OCI-LY1 (cell line): ENCODE data around the gene TRIM67.
A peak's percentile ranks its signal among the peaks of the same experiment; 100 is the strongest.

Experiments
- H2AFZ ChIP-seq: fragments of 200-600 bp; sonication (generic), shearing (Covaris generic); 2 replicates; pipeline ENCODE4 v1.6.0; 2014; ENCODE audit warnings: antibody characterized with exemption, mild to moderate bottlenecking, low read length
- H3F3A ChIP-seq: fragments of 200-600 bp; sonication (generic), shearing (Covaris generic); 2 replicates; pipeline ENCODE4 v1.6.0; 2014; ENCODE audit warnings: mild to moderate bottlenecking, antibody characterized with exemption, low read length, moderate library complexity; ENCODE audit not compliant: insufficient read depth
- H3K27ac ChIP-seq: fragments of 200-600 bp; sonication (generic); 2 replicates; pipeline ENCODE4 v1.5.1; 2014; ENCODE audit warnings: low read length, mixed run types, mild to moderate bottlenecking, low read depth; ENCODE audit not compliant: poor library complexity, severe bottlenecking
- H3K27me3 ChIP-seq: fragments of 200-600 bp; sonication (generic); 2 replicates; pipeline ENCODE4 v1.6.0; 2014; ENCODE audit warnings: antibody characterized with exemption, mild to moderate bottlenecking, low read length, moderate library complexity; ENCODE audit not compliant: insufficient read depth
- H3K36me3 ChIP-seq: fragments of 200-600 bp; sonication (generic); 2 replicates; pipeline ENCODE4 v1.6.1; 2014; ENCODE audit warnings: mild to moderate bottlenecking, antibody characterized with exemption, low read length, moderate library complexity, mixed read lengths; ENCODE audit not compliant: insufficient read depth
- H3K4me1 ChIP-seq: fragments of 200-600 bp; sonication (generic); 2 replicates; pipeline ENCODE4 v1.5.1; 2014; ENCODE audit warnings: mild to moderate bottlenecking, low read length, moderate library complexity; ENCODE audit not compliant: insufficient read depth, severe bottlenecking
- H3K4me2 ChIP-seq: fragments of 200-600 bp; sonication (generic), shearing (Covaris generic); 2 replicates; pipeline ENCODE4 v1.6.1; 2014; ENCODE audit warnings: low read length
- H3K4me3 ChIP-seq: fragments of 200-600 bp; sonication (generic); 2 replicates; pipeline ENCODE4 v1.5.1; 2014; ENCODE audit warnings: low read length, low read depth, mild to moderate bottlenecking, mixed read lengths; ENCODE audit not compliant: poor library complexity, severe bottlenecking
- H3K79me2 ChIP-seq: fragments of 200-600 bp; shearing (Covaris generic); 2 replicates; pipeline ENCODE4 v1.6.1; 2016; ENCODE audit warnings: mixed run types, low read length, mixed read lengths; ENCODE audit not compliant: insufficient read depth
- H3K9ac ChIP-seq: fragments of 200-600 bp; sonication (generic), shearing (Covaris generic); 2 replicates; pipeline ENCODE4 v1.6.1; 2014; ENCODE audit warnings: mild to moderate bottlenecking, low read length, mixed read lengths
- H3K9me2 ChIP-seq: fragments of 200-600 bp; sonication (generic), shearing (Covaris generic); 2 replicates; pipeline ENCODE4 v1.6.1; 2014; ENCODE audit warnings: low read depth, mild to moderate bottlenecking, low read length, mixed read lengths
- H3K9me3 ChIP-seq: fragments of 200-600 bp; shearing (Covaris generic); 2 replicates; pipeline ENCODE4 v1.6.1; 2014; ENCODE audit warnings: low read length, mixed read lengths
- H4K20me1 ChIP-seq: fragments of 200-600 bp; sonication (generic), shearing (Covaris generic); 2 replicates; pipeline ENCODE4 v1.6.0; 2016; ENCODE audit warnings: mild to moderate bottlenecking, low read length; ENCODE audit not compliant: insufficient read depth
- EZH2 ChIP-seq: fragments of 200-600 bp; sonication (generic), shearing (Covaris generic); IDR thresholded peaks from 2 replicates; pipeline ENCODE4 v1.8.0; 2017; ENCODE audit warnings: borderline replicate concordance, mixed run types, mild to moderate bottlenecking, antibody characterized with exemption, low read length, moderate library complexity, mixed read lengths
- TF ChIP-seq, protein P1 (sequence below): fragments of 200-600 bp; sonication (generic), shearing (Covaris generic); IDR thresholded peaks from 2 replicates; pipeline ENCODE4 v1.5.1; 2017; ENCODE audit warnings: mild to moderate bottlenecking, antibody characterized with exemption, low read length, moderate library complexity, mixed read lengths

Gene TRIM67

DNA sequence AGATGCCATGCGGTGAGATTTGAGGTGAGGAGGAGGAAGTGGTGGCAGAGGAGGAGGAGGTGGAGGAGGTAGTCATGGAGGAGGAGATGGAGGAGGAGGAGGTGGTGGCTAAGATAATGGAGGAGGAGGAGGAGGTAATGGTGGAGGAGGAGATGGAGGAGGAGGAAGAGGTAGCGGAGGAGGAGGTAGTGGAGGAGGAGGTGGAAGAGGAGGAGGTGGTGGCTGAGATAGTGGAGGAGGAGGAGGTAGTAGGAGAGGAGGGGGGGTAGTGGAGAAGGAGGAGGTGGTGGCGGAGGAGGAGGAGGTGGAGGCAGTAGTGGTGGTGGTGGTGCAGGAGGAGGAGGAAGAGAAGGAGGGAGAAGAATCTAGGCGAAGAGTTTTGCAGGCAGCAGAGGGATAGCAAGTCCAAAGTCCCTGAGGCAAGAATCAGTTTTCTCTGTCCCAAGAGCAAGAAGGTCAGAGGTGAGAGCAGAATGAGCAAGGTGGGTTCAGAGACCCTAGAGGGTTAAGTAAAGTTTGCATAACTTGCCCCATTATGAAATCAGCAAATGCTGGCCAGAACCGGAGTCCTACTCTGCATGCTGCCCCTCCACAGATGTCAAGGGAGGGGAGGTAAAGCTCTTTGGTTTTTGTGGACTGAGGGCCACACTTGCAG, 40.2 kb downstream of the TRIM67 start:
- no peaks in the 10 kb centered on the region for H3K79me2 ChIP-seq
- no peak overlapping the region for H3K4me3 ChIP-seq
- no peak overlapping the region for H3K9ac ChIP-seq
- H3K9me3 ChIP-seq = no peaks in the 10 kb centered on the region
- H3K9me2 ChIP-seq = no peaks in the 10 kb centered on the region
- H3K4me2 ChIP-seq = no peak overlapping the region
- H3K27ac ChIP-seq = no peak overlapping the region
- no peak for TF ChIP-seq EZH2
- TF ChIP-seq, protein P1, sequence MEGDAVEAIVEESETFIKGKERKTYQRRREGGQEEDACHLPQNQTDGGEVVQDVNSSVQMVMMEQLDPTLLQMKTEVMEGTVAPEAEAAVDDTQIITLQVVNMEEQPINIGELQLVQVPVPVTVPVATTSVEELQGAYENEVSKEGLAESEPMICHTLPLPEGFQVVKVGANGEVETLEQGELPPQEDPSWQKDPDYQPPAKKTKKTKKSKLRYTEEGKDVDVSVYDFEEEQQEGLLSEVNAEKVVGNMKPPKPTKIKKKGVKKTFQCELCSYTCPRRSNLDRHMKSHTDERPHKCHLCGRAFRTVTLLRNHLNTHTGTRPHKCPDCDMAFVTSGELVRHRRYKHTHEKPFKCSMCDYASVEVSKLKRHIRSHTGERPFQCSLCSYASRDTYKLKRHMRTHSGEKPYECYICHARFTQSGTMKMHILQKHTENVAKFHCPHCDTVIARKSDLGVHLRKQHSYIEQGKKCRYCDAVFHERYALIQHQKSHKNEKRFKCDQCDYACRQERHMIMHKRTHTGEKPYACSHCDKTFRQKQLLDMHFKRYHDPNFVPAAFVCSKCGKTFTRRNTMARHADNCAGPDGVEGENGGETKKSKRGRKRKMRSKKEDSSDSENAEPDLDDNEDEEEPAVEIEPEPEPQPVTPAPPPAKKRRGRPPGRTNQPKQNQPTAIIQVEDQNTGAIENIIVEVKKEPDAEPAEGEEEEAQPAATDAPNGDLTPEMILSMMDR = no peak
- H3F3A ChIP-seq = no peaks in the 10 kb centered on the region
- H3K4me1 ChIP-seq = no peaks in the 10 kb centered on the region
- H3K27me3 ChIP-seq = no peaks in the 10 kb centered on the region
- no peaks in the 10 kb centered on the region for H3K36me3 ChIP-seq
- no peak overlapping the region for H2AFZ ChIP-seq
- H4K20me1 ChIP-seq = no peaks in the 10 kb centered on the region

- no peaks in the 10 kb centered on the region for H3K4me1 ChIP-seq
- H3K27me3 ChIP-seq = no peaks in the 10 kb centered on the region
- no peaks in the 10 kb centered on the region for H4K20me1 ChIP-seq
- no peaks in the 10 kb centered on the region for H3K9me3 ChIP-seq
- no peak for TF ChIP-seq EZH2
- TF ChIP-seq, protein P1 = no peak
- no peaks in the 10 kb centered on the region for H3F3A ChIP-seq
- H3K79me2 ChIP-seq = no peaks in the 10 kb centered on the region
- no peaks in the 10 kb centered on the region for H3K36me3 ChIP-seq
- no peak overlapping the region for H2AFZ ChIP-seq
- H3K27ac ChIP-seq = no peak overlapping the region
- H3K4me3 ChIP-seq = no peak overlapping the region
- no peak overlapping the region for H3K4me2 ChIP-seq
- H3K9me2 ChIP-seq = no peaks in the 10 kb centered on the region
- H3K9ac ChIP-seq = no peak overlapping the region
Measured at GRCh38 chr1:231203259-231204057, 41.6 kb downstream of the TRIM67 start.

DNA sequence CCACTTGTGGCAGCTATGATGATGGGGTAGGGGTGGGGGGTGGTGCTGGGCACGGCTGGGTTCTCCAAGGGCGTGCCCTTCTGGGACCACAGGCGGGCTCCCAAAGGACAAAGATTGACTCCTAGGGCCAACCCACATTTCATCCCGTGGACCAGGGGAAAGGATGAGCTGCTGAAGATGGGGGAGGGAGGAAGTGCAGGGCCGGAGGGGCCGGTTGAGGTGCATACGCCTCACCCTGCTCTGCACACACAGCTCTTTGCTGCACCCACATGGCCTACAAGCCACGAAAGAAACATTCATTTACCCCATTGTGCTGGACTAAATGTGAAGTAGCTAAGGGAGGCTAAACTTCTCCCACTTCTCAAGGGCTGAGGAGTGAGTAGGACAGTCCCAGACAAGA, 45.0 kb downstream of the TRIM67 start:
- Histone ChIP-seq H2AFZ (no peak overlapping the region), H3K27me3 (no peaks in the 10 kb centered on the region), H3K79me2 (no peaks in the 10 kb centered on the region), H3K27ac (no peak overlapping the region), H4K20me1 (no peaks in the 10 kb centered on the region), H3F3A (no peaks in the 10 kb centered on the region), H3K4me3 (no peak overlapping the region), H3K36me3 (no peaks in the 10 kb centered on the region), H3K4me1 (peaks cover 8% of the 10 kb centered on the region), H3K9ac (no peak overlapping the region), H3K9me2 (no peaks in the 10 kb centered on the region), H3K9me3 (no peaks in the 10 kb centered on the region), H3K4me2 (no peak overlapping the region)
- no peak for TF ChIP-seq EZH2
- TF ChIP-seq, protein P1 = peak; percentile 15; the same call in 1 of the 2 replicates
